Panc1 (cell line): ENCODE data around the gene OTOG. TPM values are rescaled to one million over a fixed set of nuclear protein-coding genes. Genes with fewer than 3 reads are reported as not detected.

ENCODE experiments used
- ATAC-seq: fragments of 200-7000 bp; cut with Tn5 transposase; 2 replicates; pipeline ENCODE4 v1.9.1; 2020; ENCODE audit warnings: mild to moderate bottlenecking, moderate library complexity
- Bru-seq: library from RNA; stranded (reverse); fragments of 400-500 nt; gene quantifications from one replicate; lab custom pipeline; 2021; lab: Mats Ljungman, UMichigan
- BruChase-seq, 2 experiments: library from RNA; stranded (reverse); fragments of 400-500 nt; gene quantifications; one replicate each; lab custom pipeline; 2021; lab: Mats Ljungman, UMichigan
- BruUV-seq: library from RNA; stranded (reverse); fragments of 400-500 nt; replicated peaks from 2 replicates; lab custom pipeline; 2021; lab: Mats Ljungman, UMichigan
- CTCF ChIA-PET: fragments of 300-600 bp; sonication (Branson Sonifier 250); formaldehyde crosslinking; loops from one replicate; lab custom pipeline; 2022; ENCODE audit warnings: antibody characterized with exemption; lab: Charles Lee
- POLR2A ChIA-PET: fragments of 300-600 bp; sonication (Branson Sonifier 250); formaldehyde crosslinking; loops from one replicate; lab custom pipeline; 2022; ENCODE audit warnings: antibody characterized with exemption; lab: Charles Lee
- DNase-seq: peaks from one replicate; pipeline ENCODE4 v3.0.0-alpha.2; 2010; ENCODE audit warnings: low read depth, low spot score
- H3K27ac ChIP-seq: 2 replicates; pipeline ENCODE4 v1.5.1; 2011; ENCODE audit warnings: mild to moderate bottlenecking, low read length, inconsistent platforms
- H3K27me3 ChIP-seq: fragments of 200-500 bp; sonication (Bioruptor generic); 2 replicates; pipeline ENCODE4 v1.6.0; 2014; ENCODE audit warnings: low read length, inconsistent platforms; ENCODE audit not compliant: control insufficient read depth, insufficient read depth
- H3K36me3 ChIP-seq: fragments of 200-500 bp; sonication (Bioruptor generic); 2 replicates; pipeline ENCODE4 v1.5.1; 2014; ENCODE audit warnings: inconsistent platforms, mild to moderate bottlenecking, low read length, moderate library complexity; ENCODE audit not compliant: control insufficient read depth, insufficient read depth
- H3K4me1 ChIP-seq: 2 replicates; pipeline ENCODE4 v1.5.1; 2011; ENCODE audit warnings: inconsistent platforms, mild to moderate bottlenecking, low read length, moderate library complexity; ENCODE audit not compliant: control insufficient read depth, insufficient read depth
- H3K4me3 ChIP-seq, 2 experiments: 2 replicates each; pipeline ENCODE4 v1.5.1; 2011 to 2012; ENCODE audit warnings: low read depth in 2 of 2, low read length in 2 of 2, mild to moderate bottlenecking in 2 of 2, inconsistent platforms in 1 of 2, moderate library complexity in 1 of 2
- H3K9me3 ChIP-seq: fragments of 200-500 bp; sonication (Bioruptor generic); 2 replicates; pipeline ENCODE4 v1.5.1; 2014; ENCODE audit warnings: low read depth, mild to moderate bottlenecking, inconsistent platforms, low read length, moderate library complexity; ENCODE audit not compliant: control insufficient read depth, insufficient read depth
- POLR2AphosphoS5 ChIP-seq: IDR thresholded peaks from 2 replicates; pipeline ENCODE4 v1.6.1; 2012; ENCODE audit warnings: mild to moderate bottlenecking, low read depth, low read length, moderate library complexity
- SIN3A ChIP-seq: IDR thresholded peaks from 2 replicates; pipeline ENCODE4 v1.6.1; 2012; ENCODE audit warnings: low read depth, mild to moderate bottlenecking, low read length, moderate library complexity, borderline replicate concordance; ENCODE audit not compliant: insufficient read depth
- TCF7L2 ChIP-seq: IDR thresholded peaks from 2 replicates; pipeline ENCODE4 v1.6.1; 2011; ENCODE audit warnings: mild to moderate bottlenecking, low read depth, low read length, inconsistent platforms
- in situ Hi-C: cut with HindIII; loops from 2 replicates; pipeline ENCODE4 v1.10.0; 2016; ENCODE audit warnings: low sequenced_read_pairs, low pct_unique_long_range_greater_than_20kb
- intact Hi-C: fragments of 100-400 bp; cut with micrococcal nuclease; formaldehyde crosslinking; loops from one replicate; pipeline ENCODE4 v1.10.0; 2022; ENCODE audit not compliant: unreplicated experiment
- long read RNA-seq: library from polyadenylated mRNA; unstranded; transcript quantifications from one replicate; pipeline ENCODE4 v2.0.0, GENCODE V29; 2021; ENCODE audit not compliant: unreplicated experiment
- polyA plus RNA-seq: library from polyadenylated mRNA; unstranded; fragments of >200 nt; gene quantifications from one replicate; pipeline ENCODE4 v1.2.1, GENCODE V29; 2012; ENCODE audit warnings: missing spikeins; ENCODE audit not compliant: insufficient read length
- total RNA-seq: library from RNA; stranded (reverse); gene quantifications from one replicate; pipeline ENCODE4 v1.2.1, GENCODE V29; 2021; ENCODE audit not compliant: unreplicated experiment
- TF ChIP-seq, protein P1 (sequence below): fragments of 450-650 bp; IDR thresholded peaks from 2 replicates; pipeline ENCODE4 v1.5.1; 2017; ENCODE audit warnings: mild to moderate bottlenecking
- TF ChIP-seq, protein P2 (sequence below), 2 experiments: IDR thresholded peaks; 2 replicates each; pipeline ENCODE4 v1.6.1; 2011 to 2012; ENCODE audit warnings: low read depth in 2 of 2, control low read depth in 1 of 2, low read length in 1 of 2, mild to moderate bottlenecking in 1 of 2, moderate library complexity in 1 of 2; ENCODE audit not compliant: insufficient read depth in 1 of 2

OTOG gene
- total RNA-seq (not detected), Bru-seq, nascent RNA (not detected), BruChase-seq, experiment 1, labeled RNA remaining after a 2-hour chase (not detected), BruChase-seq, experiment 2, labeled RNA remaining after a 6-hour chase (not detected)
- polyA plus RNA-seq: not detected
- long read RNA-seq: 0 reads

GRCh38 chr11:17547051-17547577 is at the start of gene OTOG:
OTOG (plus strand) TSS chr11:17547259; CDS start chr11:17547373, 114 bp downstream.
- no TSS peak for BruUV-seq
- no peaks in the 10 kb centered on the region for H3K9me3 ChIP-seq
- ATAC-seq: no peak
- H3K4me3 ChIP-seq: no peak within 1 kb of the TSS
- no peak within 1 kb of the TSS for H3K27ac ChIP-seq
- TF ChIP-seq, protein P1, sequence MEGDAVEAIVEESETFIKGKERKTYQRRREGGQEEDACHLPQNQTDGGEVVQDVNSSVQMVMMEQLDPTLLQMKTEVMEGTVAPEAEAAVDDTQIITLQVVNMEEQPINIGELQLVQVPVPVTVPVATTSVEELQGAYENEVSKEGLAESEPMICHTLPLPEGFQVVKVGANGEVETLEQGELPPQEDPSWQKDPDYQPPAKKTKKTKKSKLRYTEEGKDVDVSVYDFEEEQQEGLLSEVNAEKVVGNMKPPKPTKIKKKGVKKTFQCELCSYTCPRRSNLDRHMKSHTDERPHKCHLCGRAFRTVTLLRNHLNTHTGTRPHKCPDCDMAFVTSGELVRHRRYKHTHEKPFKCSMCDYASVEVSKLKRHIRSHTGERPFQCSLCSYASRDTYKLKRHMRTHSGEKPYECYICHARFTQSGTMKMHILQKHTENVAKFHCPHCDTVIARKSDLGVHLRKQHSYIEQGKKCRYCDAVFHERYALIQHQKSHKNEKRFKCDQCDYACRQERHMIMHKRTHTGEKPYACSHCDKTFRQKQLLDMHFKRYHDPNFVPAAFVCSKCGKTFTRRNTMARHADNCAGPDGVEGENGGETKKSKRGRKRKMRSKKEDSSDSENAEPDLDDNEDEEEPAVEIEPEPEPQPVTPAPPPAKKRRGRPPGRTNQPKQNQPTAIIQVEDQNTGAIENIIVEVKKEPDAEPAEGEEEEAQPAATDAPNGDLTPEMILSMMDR: no peak
- TF ChIP-seq, protein P2, sequence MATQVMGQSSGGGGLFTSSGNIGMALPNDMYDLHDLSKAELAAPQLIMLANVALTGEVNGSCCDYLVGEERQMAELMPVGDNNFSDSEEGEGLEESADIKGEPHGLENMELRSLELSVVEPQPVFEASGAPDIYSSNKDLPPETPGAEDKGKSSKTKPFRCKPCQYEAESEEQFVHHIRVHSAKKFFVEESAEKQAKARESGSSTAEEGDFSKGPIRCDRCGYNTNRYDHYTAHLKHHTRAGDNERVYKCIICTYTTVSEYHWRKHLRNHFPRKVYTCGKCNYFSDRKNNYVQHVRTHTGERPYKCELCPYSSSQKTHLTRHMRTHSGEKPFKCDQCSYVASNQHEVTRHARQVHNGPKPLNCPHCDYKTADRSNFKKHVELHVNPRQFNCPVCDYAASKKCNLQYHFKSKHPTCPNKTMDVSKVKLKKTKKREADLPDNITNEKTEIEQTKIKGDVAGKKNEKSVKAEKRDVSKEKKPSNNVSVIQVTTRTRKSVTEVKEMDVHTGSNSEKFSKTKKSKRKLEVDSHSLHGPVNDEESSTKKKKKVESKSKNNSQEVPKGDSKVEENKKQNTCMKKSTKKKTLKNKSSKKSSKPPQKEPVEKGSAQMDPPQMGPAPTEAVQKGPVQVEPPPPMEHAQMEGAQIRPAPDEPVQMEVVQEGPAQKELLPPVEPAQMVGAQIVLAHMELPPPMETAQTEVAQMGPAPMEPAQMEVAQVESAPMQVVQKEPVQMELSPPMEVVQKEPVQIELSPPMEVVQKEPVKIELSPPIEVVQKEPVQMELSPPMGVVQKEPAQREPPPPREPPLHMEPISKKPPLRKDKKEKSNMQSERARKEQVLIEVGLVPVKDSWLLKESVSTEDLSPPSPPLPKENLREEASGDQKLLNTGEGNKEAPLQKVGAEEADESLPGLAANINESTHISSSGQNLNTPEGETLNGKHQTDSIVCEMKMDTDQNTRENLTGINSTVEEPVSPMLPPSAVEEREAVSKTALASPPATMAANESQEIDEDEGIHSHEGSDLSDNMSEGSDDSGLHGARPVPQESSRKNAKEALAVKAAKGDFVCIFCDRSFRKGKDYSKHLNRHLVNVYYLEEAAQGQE (IDR thresholded peaks at IDR 0.05; ENCODE audit: insufficient read depth in 1 of 2, low read depth in 2 of 2, low read length in 1 of 2): no peak
- no peak for TF ChIP-seq TCF7L2
- TF ChIP-seq SIN3A: no peak
- no peak for TF ChIP-seq POLR2AphosphoS5
- intact Hi-C loops (no loop called here), in situ Hi-C loops (no loop called here)
- CTCF ChIA-PET: no interaction called here
- no peaks in the 10 kb centered on the region; the same call in 1 of the 2 replicates for H3K36me3 ChIP-seq
- POLR2A ChIA-PET: no interaction called here
- no peaks in the 10 kb centered on the region for H3K4me1 ChIP-seq
- no peak for DNase-seq
- no peaks in the 10 kb centered on the region for H3K27me3 ChIP-seq

DNA sequence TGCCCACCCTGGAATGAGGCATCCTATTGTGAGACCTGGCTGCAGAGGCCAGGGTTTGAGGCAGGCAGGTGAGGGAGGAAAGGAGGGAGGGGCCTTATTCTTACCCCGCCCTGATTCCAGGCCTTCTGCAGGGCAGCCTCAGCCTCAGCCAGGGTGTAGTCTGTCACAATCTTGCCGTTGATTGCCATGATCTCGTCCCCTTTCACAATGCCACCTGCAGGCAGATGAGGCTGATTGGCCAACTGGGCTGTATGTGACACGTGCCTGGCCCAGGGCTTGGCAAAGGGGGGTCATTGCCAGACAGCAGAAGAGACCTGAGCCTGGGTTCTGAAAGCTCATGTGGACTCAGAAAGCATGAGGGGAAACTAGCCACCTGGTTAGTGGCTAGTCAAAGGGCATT is 49.0 kb upstream of the OTOG start:
- DNase-seq (no peak), ATAC-seq (no peak)
- intact Hi-C loops: no loop called here
- Histone ChIP-seq H3K27ac (no peak overlapping the region), H3K4me1 (no peaks in the 10 kb centered on the region), H3K4me3 (no peak overlapping the region), H3K36me3 (no peaks in the 10 kb centered on the region), H3K9me3 (no peaks in the 10 kb centered on the region), H3K27me3 (peaks cover 3% of the 10 kb centered on the region; the same call in 1 of the 2 replicates)
- TF ChIP-seq, protein P2 (IDR thresholded peaks at IDR 0.05; ENCODE audit: insufficient read depth in 1 of 2, low read depth in 2 of 2, low read length in 1 of 2): no peak
- TF ChIP-seq SIN3A (no peak), TCF7L2 (no peak), POLR2AphosphoS5 (no peak)
- TF ChIP-seq, protein P1: no peak
- ChIA-PET POLR2A (no interaction called here), CTCF (interaction anchor here (0.8 to 1.1 kb wide), 3 partner anchors 13 to 111 kb away, joined by 3 to 4 read pairs (median 3); partner anchors contain the start of gene KCNJ11)
- in situ Hi-C loops: no loop called here
- no TSS peak for BruUV-seq
